Stimulated activated CD8-positive, alpha-beta memory T cell treated with anti-CD3 and anti-CD28 coated beads, Interleukin-4, amount 100 ng/mL, for 4 hours (primary cell): ENCODE results near the gene DHX8.

Experiments used
- DNase-seq, 2 donors: peaks; one replicate each; pipeline ENCODE4 v3.0.0-alpha.2; 2020; ENCODE audit warnings: low read depth in 2 of 2, low spot score in 1 of 2

The DHX8 gene

GRCh38 chr17:43546319-43547188 lies 62.8 kb downstream of the DHX8 start, which contains the start of gene ETV4:
TSS of gene ETV4 (minus strand) at chr17:43546340. CDS start at chr17:43545617, 723 bp downstream.
- peak; percentile 68 to 77 for DNase-seq

GRCh38 chr17:43547189-43547550 lies 63.4 kb downstream of the DHX8 start:
- no peak for DNase-seq

- DNase-seq, result no peak
Measured at GRCh38 chr17:43547659-43548256, 64.0 kb downstream of the DHX8 start.

DNA sequence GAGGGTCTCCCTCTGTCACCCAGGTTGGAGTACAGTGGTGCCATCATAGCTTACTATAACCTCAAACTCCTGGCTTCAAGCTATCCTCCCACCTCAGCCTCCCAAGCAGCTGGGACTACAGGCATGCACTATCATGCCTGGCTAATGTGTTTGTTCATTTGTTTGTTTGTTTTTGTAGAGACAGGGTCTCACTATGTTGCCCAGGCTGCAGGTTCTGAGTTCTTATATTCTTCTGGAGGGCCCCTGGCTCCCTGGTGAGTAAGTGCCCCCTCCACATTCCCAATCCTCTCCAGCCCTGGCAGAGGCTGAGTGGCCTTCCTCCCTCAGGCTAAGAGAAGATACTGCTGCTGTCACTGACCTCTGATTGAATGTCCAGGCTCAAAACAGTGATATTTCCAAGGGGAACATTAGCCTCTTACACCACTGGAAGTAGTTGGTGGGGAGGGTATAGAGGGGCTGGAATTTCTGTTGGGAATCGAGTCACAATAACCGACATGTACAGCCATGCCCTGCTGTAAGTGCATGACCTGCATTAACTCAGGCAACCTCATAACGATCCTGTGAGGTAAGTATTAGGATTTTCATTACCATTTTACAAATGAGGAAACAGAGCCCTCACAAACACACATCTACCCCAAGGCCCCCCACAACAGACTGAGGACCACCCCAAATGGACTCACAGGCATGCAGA lies 65.1 kb downstream of the DHX8 start:
- no peak for DNase-seq

- no peak for DNase-seq
Measured at GRCh38 chr17:43549496-43549895, 65.7 kb downstream of the DHX8 start.

DNA sequence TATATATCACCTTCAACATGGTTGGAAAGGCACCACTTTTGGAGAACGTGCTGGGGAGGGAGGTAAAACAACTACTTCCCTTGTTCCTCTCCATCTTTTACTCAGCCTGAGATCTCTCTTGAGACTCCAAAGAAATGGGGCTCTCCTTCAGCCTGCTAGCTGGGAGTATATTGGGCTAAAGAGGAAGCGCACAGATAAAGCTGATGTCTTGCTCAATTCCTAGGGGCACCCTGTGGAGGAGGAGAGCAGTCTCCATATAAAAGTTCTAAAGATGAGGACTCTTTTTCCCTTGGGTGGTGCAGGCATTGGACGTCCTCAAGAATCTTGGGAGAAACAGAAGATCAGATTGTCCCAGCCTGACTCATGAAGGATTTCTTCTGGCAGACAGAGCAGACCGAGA lies 67.0 kb downstream of the DHX8 start:
- DNase-seq, result no peak

GRCh38 chr17:43552229-43552837 lies 68.6 kb downstream of the DHX8 start:
- DNase-seq, result no peak

DNA sequence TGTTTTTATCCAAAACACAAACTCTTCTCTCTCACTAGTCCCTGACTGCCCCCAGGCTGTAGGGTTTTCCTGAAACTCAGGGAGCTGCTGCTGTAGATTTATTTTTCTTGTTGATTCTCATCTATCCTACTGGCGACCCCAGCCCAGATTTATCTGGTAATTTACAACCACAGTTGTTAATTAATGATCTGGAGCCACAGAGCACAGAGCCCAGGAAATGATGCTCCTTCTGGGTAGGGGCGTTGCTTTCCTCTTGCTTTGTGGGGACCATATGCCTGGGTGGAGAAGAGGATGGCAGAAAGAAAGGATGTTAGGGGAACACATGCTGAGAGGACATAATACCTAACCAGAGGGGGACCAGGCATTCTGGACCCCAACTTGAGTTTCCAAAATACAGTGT lies 69.8 kb downstream of the DHX8 start:
- DNase-seq, result no peak

DNA sequence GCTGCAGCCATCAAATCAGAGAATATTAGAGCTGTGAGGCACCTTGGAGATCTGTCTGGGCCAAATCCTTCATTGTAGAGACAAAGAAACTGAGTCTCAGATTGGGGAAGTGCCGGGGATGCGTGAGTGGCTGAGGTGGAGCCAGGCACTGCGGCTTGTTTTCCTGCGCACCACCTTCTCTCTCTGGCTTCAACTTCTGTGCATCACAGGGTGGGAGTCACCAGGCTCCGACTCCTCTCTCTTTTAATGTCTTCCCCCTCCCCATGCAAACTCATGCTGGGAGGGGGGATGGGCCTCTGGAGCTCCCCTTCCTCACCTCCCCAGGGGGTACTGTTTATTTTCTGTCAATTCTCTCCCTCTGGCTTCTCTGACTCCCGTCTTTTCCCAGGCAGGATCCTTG lies 71.1 kb downstream of the DHX8 start:
- DNase-seq, result no peak

DNA sequence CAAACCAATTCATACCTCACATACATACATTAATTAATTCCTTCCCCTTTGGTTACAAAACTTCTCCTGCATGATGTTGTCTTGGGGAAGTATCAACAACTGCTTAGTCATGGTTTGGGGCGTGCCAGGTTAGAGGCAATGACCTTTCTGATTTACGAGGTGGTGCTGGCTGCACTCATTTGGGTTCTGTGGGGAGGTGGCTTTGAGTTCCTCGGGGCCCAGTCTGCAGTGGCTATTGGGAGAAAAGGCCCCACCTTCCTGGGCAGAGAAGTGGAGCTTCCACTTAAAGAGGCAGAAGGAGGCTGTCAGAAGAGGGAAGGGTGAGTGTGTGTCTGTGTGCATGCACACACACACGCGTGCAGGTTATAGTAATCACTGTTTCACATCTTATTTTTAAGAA lies 72.5 kb downstream of the DHX8 start:
- no peak for DNase-seq

- no peak for DNase-seq
Measured at GRCh38 chr17:43558805-43559160, 75.0 kb downstream of the DHX8 start.

DNA sequence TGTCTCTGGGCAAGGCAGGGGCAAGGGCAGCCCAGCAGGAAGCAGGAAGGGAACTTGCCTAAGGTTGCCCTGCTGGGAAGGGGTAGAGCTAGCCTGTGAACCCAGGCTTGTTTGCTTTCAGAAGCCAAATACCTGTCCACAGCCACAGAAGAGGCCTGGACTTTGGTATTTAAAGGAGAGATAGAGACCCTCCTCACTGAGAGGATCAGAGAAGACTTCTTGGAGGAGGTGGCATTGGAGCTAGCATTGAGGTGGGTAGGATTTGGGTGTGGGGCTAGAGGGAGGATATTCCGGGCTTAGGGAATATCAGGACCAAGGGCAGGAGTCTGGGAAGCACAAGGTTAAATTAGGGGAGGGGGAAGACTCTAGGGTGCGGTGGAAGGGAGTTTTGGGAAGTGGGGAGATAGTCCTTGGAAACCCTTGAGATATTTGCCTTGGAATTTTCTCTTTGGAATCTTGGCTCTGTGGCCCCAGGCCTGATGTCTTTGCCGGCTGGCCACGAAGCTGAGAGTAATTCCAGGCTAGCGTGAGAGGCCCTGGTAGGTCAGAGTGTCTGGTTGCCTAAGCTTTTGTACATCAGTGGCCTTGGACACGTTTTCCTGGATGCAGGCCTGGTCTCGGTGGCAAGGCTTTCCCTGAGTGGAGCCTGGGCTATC lies 75.5 kb downstream of the DHX8 start:
- no peak for DNase-seq

DNA sequence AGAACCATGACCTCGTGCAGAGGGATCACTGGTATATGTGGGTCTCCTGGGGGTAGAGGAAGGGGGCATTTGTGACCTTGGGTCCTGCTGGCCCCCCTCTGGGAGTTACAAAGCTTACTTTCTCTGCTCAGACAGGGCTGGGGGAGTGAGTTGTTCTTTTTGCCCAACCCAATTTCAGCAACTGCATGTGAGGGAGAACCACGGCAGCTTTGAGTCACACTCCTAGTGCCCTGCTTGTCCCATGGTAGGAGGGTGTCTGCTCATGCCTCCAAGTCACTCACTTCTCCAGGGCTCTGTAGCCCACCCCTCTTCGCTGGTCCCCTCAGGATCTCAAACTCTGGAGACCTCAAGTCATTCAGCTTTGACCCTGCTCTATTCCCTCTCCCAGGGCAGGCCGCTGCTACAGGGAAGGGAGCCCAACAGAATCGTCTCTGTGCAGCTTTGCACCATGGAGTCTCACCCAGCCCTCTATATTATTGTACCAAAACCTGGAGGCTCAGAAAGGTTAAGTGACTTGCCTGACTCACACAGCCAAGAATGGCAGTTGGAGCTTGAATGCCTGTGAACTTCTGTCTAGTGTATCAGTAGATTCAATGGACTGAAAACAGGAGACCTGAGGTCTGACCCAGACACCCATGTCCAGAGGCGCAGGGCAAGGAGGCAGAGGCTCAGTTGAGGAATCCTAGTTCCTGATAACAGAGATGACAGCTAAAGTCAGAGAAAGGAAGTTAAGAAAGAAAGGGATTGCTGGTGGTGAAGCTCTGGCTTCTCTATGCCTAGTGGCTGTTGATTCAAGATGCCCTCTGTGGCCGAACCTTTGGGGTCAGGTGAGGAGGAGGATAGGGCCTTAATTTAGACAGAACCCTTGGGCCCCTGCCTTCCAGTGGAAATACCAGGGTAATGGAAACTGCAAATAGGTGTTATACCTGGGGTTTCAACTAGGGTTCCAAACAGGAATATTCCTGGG lies 77.0 kb downstream of the DHX8 start:
- no peak for DNase-seq

- DNase-seq, result no peak
Measured at GRCh38 chr17:43562679-43563599, 79.2 kb downstream of the DHX8 start.

DNA sequence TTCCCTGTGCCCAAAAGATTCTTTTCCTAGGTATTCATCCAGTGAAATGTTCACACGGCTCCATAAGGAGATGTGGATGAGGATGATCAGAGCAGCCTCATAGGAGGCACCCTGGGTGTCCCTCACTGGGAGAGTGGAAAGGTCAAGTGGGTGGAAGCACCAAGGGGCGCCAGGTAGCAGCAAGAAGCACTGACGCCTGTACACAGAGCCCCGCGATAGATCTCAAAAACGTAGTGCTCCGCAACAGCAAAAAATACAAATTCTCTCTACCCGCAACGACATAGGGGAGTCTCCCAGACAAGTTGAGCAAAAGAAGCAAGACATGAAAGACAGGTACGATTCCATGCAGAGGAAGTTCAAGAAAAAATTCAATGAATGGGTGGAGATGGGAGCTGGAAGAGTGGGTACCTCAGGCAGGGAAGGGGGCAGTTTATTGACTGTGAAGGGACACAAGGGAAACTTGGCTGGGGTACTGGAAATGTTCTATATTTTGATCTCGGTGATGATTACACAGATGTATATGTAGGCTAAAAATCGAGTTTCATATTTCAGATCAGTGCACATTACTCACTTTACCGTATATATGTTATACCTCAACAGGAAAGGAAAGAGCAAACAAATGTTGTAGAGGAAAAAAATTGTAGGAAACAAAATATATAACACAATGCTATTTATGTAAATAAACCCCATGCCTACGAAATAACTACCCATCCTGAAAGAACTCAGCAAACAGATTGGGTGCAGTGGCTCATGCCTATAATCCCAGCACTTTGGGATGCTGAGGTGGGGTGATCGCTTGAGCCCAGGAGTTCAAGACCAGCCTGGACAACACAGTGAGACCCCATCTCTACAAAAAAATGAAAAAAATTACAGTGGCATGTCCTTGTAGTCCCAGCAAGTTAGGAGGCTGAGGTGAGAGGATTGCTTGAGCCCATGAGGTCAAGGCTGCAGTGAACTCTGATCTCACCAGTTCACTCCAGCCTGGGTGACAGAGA lies 80.1 kb downstream of the DHX8 start:
- DNase-seq, result no peak

GRCh38 chr17:43568506-43569082 lies 84.8 kb downstream of the DHX8 start:
- DNase-seq, result no peak

GRCh38 chr17:43570518-43570928 lies 86.7 kb downstream of the DHX8 start:
- no peak for DNase-seq
